Ovary (tissue), 9 donors: ENCODE data around the gene KCNJ18. TPM values are rescaled to one million over a fixed set of nuclear protein-coding genes. Genes with fewer than 3 reads are reported as not detected.
"Not testable (repeated sequence)": the region's sequence is repeated elsewhere in the genome, so short reads cannot be mapped to it uniquely, and the experiment has no call there.

Experiments used
- DNase-seq, 5 donors: peaks; one replicate each; pipeline ENCODE4 v3.0.0-alpha.2; 2019 to 2020
- H3K27ac ChIP-seq, 2 donors: fragments of 200-600 bp; one replicate each; pipeline versions ENCODE4 v1.5.1 to v1.8.0; 2019 to 2022
- H3K27me3 ChIP-seq: fragments of 200-600 bp; one replicate; pipeline ENCODE4 v1.8.0; 2022
- H3K36me3 ChIP-seq: fragments of 200-600 bp; sonication (generic); one replicate; pipeline ENCODE4 v1.5.1; 2019
- H3K4me1 ChIP-seq: one replicate; pipeline ENCODE4 v1.8.1; 2013; ENCODE audit warnings: mild to moderate bottlenecking, moderate library complexity; ENCODE audit not compliant: insufficient read depth
- H3K4me3 ChIP-seq: fragments of 200-600 bp; sonication (generic); one replicate; pipeline ENCODE4 v1.5.1; 2017
- H3K9me3 ChIP-seq, 2 donors: fragments of 200-600 bp in 1 of 2; sonication (generic) in 1 of 2; one replicate each; pipeline versions ENCODE4 v1.5.1 to v1.8.1; 2013 to 2019; ENCODE audit warnings: mild to moderate bottlenecking in 1 of 2, moderate library complexity in 1 of 2
- WGBS, 3 donors: extraction: QIAGEN DNeasy Blood & Tissue Kit in 1 of 3; methylation state at CpG; one replicate each; pipeline versions ENCODE4 v1.1.5 to v1.1.7; 2013 to 2017; 5-methylcytosine and 5-hydroxymethylcytosine counted together
- intact Hi-C, 4 donors: fragments of 100-400 bp; cut with DNase I; formaldehyde crosslinking; loops; one replicate each; pipeline versions ENCODE4 v1.11.0 to v1.15.1; 2022 to 2023
- polyA plus RNA-seq, 2 donors: library from polyadenylated mRNA; stranded (reverse); fragments of 200-250 nt in 1 of 2; fragments of 350-450 nt in 1 of 2; fragmentation: Illumina TruSeq in 1 of 2; extraction: RNeasy Lipid Tissue Mini Kit (QIAGEN cat#74804) in 1 of 2; gene quantifications; one replicate each; pipeline ENCODE4 v1.2.3, GENCODE V29; 2013 to 2014
- total RNA-seq, 7 donors: library from RNA; depleted of rRNA in 2 of 7; stranded (reverse); fragments of >200 nt in 2 of 7; fragmentation: NEBNext Ultra II Directional in 3 of 7; extraction: Animal tissue kit (Norgen Biotek cat#: 25700) in 3 of 7; gene quantifications; one replicate each; pipeline versions ENCODE4 v1.1.0 to v1.2.4, GENCODE V29; 2016 to 2023
- donor health status: DM: no; HTN: no; CAD: no; lungs with moderate emphysema.
- donor health status: DM: no; HTN: no; CAD: no.
- donor health status: Bipolar disorder and iron deficiency.
- donor health status: DM: yes; HTN: yes; CAD: no.
- donor health status: DM: no; HTN: no; CAD: no.
- donor health status: DM: yes; HTN: yes; CAD: no.

The KCNJ18 gene
- total and polyA plus RNA-seq, 9 donors: not detected

- DNase-seq, intact Hi-C loops, H3K27me3 ChIP-seq, H3K36me3 ChIP-seq, H3K4me1 ChIP-seq, H3K27ac ChIP-seq, H3K9me3 ChIP-seq, H3K4me3 ChIP-seq: not testable (repeated sequence)
- 73 to 87% (median 76%) methylated on average over 12 to 20 of the region's 20 CpGs for WGBS, 3 donors
Measured at GRCh38 chr17:21698437-21699075, 6.2 kb downstream of the KCNJ18 start.

GRCh38 chr17:21699124-21699523 is 6.8 kb downstream of the KCNJ18 start:
- H3K27me3 ChIP-seq, H3K36me3 ChIP-seq, DNase-seq, H3K4me3 ChIP-seq, H3K27ac ChIP-seq, intact Hi-C loops, H3K9me3 ChIP-seq, H3K4me1 ChIP-seq: not testable (repeated sequence)
- WGBS, 3 donors: 71 to 76% (median 74%) methylated on average over 4 of the region's 4 CpGs

GRCh38 chr17:21699573-21700236 is 7.4 kb downstream of the KCNJ18 start:
- H3K27ac ChIP-seq, DNase-seq, H3K36me3 ChIP-seq, H3K4me3 ChIP-seq, intact Hi-C loops, H3K27me3 ChIP-seq, H3K9me3 ChIP-seq, H3K4me1 ChIP-seq: not testable (repeated sequence)
- WGBS, 3 donors: 66 to 78% (median 73%) methylated on average over 12 to 16 of the region's 16 CpGs

GRCh38 chr17:21701090-21701489 is 8.8 kb downstream of the KCNJ18 start:
- H3K4me3 ChIP-seq, H3K27ac ChIP-seq, H3K27me3 ChIP-seq, H3K36me3 ChIP-seq, DNase-seq, H3K9me3 ChIP-seq, intact Hi-C loops, H3K4me1 ChIP-seq: not testable (repeated sequence)
- 67 to 100% (median 84%) methylated on average over 1 to 6 of the region's 6 CpGs for WGBS, 3 donors

- H3K9me3 ChIP-seq, H3K4me1 ChIP-seq, H3K4me3 ChIP-seq, H3K27ac ChIP-seq, H3K27me3 ChIP-seq, DNase-seq, intact Hi-C loops, H3K36me3 ChIP-seq: not testable (repeated sequence)
- 72 to 82% (median 78%) methylated on average over 8 of the region's 8 CpGs for WGBS, 3 donors
Measured at GRCh38 chr17:21702029-21702428, 9.7 kb downstream of the KCNJ18 start.

- H3K36me3 ChIP-seq, H3K27me3 ChIP-seq, DNase-seq, intact Hi-C loops, H3K4me1 ChIP-seq, H3K4me3 ChIP-seq, H3K9me3 ChIP-seq, H3K27ac ChIP-seq: not testable (repeated sequence)
- WGBS, 3 donors: 61 to 84% (median 82%) methylated on average over 5 to 22 of the region's 22 CpGs
Measured at GRCh38 chr17:21702521-21702920, 10.2 kb downstream of the KCNJ18 start.

GRCh38 chr17:21702940-21703640 is 10.8 kb downstream of the KCNJ18 start:
- H3K9me3 ChIP-seq, H3K27me3 ChIP-seq, intact Hi-C loops, H3K36me3 ChIP-seq, H3K4me3 ChIP-seq, DNase-seq, H3K4me1 ChIP-seq, H3K27ac ChIP-seq: not testable (repeated sequence)
- WGBS, 3 donors: 84 to 91% (median 90%) methylated on average over 19 to 51 of the region's 51 CpGs

GRCh38 chr17:21703891-21704872 is 11.9 kb downstream of the KCNJ18 start:
- 77 to 92% (median 79%) methylated on average over 25 to 35 of the region's 35 CpGs for WGBS, 3 donors
- intact Hi-C loops: not testable (repeated sequence)

More at GRCh38 chr17:21703891-21704872, 11.9 kb downstream of the KCNJ18 start:
- H3K4me1 ChIP-seq, H3K36me3 ChIP-seq, H3K27me3 ChIP-seq, H3K4me3 ChIP-seq, DNase-seq, H3K27ac ChIP-seq, H3K9me3 ChIP-seq: not testable (repeated sequence)
